Keratinocyte (primary cell): ENCODE results near the gene CRYAA.
"Not testable (repeated sequence)": the region's sequence is repeated elsewhere in the genome, so short reads cannot be mapped to it uniquely, and the experiment has no call there.

ENCODE experiments used
- EZH2 ChIP-seq: IDR thresholded peaks from one replicate; pipeline ENCODE4 v1.6.1; 2012; ENCODE audit warnings: inconsistent platforms, mild to moderate bottlenecking, low read length, moderate library complexity
- TF ChIP-seq, protein P1 (sequence below), 3 experiments: IDR thresholded peaks in 1 of 3; conservative IDR thresholded peaks in 1 of 3; optimal IDR thresholded peaks in 1 of 3; 2 replicates in 2 of 3; 3 replicates in 1 of 3; pipeline versions ENCODE3 to v1.5.1; 2011; ENCODE audit warnings: low read length in 3 of 3, mild to moderate bottlenecking in 3 of 3, moderate library complexity in 2 of 3, control low read depth in 1 of 3, inconsistent platforms in 1 of 3; ENCODE audit not compliant: insufficient read depth in 2 of 3; ENCODE audit errors: extremely low read depth in 1 of 3

DNA sequence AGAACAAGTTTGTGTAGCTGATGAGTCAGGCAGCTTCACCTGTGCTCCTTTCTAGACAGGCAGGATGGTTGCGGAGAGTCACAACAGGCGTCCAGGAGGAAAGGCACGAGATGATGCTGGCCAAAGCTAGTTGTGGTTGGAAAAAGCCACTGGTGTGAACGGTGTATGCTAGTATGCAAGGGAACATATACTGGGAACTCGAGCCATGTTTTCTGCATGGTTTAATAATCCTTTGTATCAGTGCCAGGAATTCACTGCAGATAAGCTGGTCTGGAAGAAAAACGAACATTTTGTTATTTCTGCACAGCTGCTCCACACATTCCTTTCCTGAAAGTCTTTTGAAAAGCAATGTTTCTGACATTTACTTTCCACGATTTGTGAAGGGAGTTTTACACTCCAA, 38.7 kb upstream of the CRYAA start:
- TF ChIP-seq, protein P1, sequence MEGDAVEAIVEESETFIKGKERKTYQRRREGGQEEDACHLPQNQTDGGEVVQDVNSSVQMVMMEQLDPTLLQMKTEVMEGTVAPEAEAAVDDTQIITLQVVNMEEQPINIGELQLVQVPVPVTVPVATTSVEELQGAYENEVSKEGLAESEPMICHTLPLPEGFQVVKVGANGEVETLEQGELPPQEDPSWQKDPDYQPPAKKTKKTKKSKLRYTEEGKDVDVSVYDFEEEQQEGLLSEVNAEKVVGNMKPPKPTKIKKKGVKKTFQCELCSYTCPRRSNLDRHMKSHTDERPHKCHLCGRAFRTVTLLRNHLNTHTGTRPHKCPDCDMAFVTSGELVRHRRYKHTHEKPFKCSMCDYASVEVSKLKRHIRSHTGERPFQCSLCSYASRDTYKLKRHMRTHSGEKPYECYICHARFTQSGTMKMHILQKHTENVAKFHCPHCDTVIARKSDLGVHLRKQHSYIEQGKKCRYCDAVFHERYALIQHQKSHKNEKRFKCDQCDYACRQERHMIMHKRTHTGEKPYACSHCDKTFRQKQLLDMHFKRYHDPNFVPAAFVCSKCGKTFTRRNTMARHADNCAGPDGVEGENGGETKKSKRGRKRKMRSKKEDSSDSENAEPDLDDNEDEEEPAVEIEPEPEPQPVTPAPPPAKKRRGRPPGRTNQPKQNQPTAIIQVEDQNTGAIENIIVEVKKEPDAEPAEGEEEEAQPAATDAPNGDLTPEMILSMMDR (optimal IDR thresholded peaks at IDR 0.05 in 1 of 3, IDR thresholded peaks at IDR 0.05 in 1 of 3, conservative IDR thresholded peaks at IDR 0.05 in 1 of 3; ENCODE audit: extremely low read depth in 1 of 3, insufficient read depth in 2 of 3, low read length in 3 of 3): not testable (repeated sequence)
- not testable (repeated sequence) for TF ChIP-seq EZH2
